ENCODE measurements around the gene PIK3R6.
A peak's percentile ranks its signal among the peaks of the same experiment; 100 is the strongest.

The PIK3R6 gene

GRCh38 chr17:8880466-8880865 lies 13.0 kb upstream of the PIK3R6 start:
- H3K4me3 ChIP-seq (ENCODE audit: low read length in 2 of 2) = no peak overlapping the region

GRCh38 chr17:8879410-8879809 lies 11.9 kb upstream of the PIK3R6 start:
- Histone ChIP-seq H2AK5ac (ENCODE audit: low read depth, low read length) (no peak overlapping the region), H4K91ac (ENCODE audit: low read depth, low read length, poor library complexity) (no peak overlapping the region), H2BK15ac (ENCODE audit: low read length) (no peak overlapping the region), H3K23ac (ENCODE audit: low read depth, low read length, poor library complexity) (no peak overlapping the region), H3K14ac (ENCODE audit: low read length) (no peak overlapping the region), H3K4me2 (ENCODE audit: insufficient read depth, low read length, poor library complexity, severe bottlenecking) (no peak overlapping the region), H3K9ac (ENCODE audit: low read depth, low read length, poor library complexity) (no peak overlapping the region), H2AFZ (ENCODE audit: low read length) (no peak overlapping the region), H3K9me3 (replicated peaks in 1 of 2; ENCODE audit: control insufficient read depth in 2 of 2, insufficient read depth in 1 of 2, low read depth in 1 of 2, low read length in 2 of 2) (no peaks in the 10 kb centered on the region), H4K8ac (ENCODE audit: low read depth, low read length) (no peak overlapping the region), H3K27me3 (ENCODE audit: control insufficient read depth in 3 of 3, insufficient read depth in 3 of 3, low read depth in 1 of 3, low read length in 3 of 3) (peaks cover 0 to 28% (median 0%) of the 10 kb centered on the region in 3 experiments), H3K18ac (ENCODE audit: low read length) (peak overlapping the region; percentile 39), H3K27ac (replicated peaks; ENCODE audit: low read length) (no peak overlapping the region), H3K36me3 (replicated peaks in 1 of 2; ENCODE audit: control insufficient read depth in 2 of 2, insufficient read depth in 2 of 2, low read length in 2 of 2) (no peaks in the 10 kb centered on the region), H3K4me1 (ENCODE audit: control insufficient read depth in 2 of 2, insufficient read depth in 1 of 2, low read depth in 1 of 2, low read length in 2 of 2) (peaks cover 0 to 7% of the 10 kb centered on the region in 2 donors), H2BK12ac (ENCODE audit: low read length) (no peak overlapping the region), H2BK120ac (ENCODE audit: low read depth, low read length) (no peak overlapping the region), H3K4ac (ENCODE audit: low read length) (no peak overlapping the region), H2BK5ac (ENCODE audit: low read length) (no peak overlapping the region), H3K4me3 (ENCODE audit: low read length in 2 of 2) (no peak overlapping the region), H3K79me1 (ENCODE audit: low read depth, low read length) (no peaks in the 10 kb centered on the region)
- no peak for DNase-seq (ENCODE audit: low spot score)
- WGBS, 2 donors (ENCODE audit: extremely low coverage in 2 of 2, insufficient read length in 2 of 2, insufficient replicate concordance in 1 of 2) = no CpG with 5 or more reads among the region's 7 CpGs

More at GRCh38 chr17:8880466-8880865, 13.0 kb upstream of the PIK3R6 start:
- Histone ChIP-seq H2AFZ (ENCODE audit: low read length) (no peak overlapping the region), H3K23ac (ENCODE audit: low read depth, low read length, poor library complexity) (no peak overlapping the region), H3K4me1 (ENCODE audit: control insufficient read depth in 2 of 2, insufficient read depth in 1 of 2, low read depth in 1 of 2, low read length in 2 of 2) (peaks cover 0 to 7% of the 10 kb centered on the region in 2 donors), H3K9ac (ENCODE audit: low read depth, low read length, poor library complexity) (no peak overlapping the region), H4K8ac (ENCODE audit: low read depth, low read length) (no peak overlapping the region), H3K4ac (ENCODE audit: low read length) (no peak overlapping the region), H2BK120ac (ENCODE audit: low read depth, low read length) (no peak overlapping the region), H3K79me1 (ENCODE audit: low read depth, low read length) (no peaks in the 10 kb centered on the region), H2AK5ac (ENCODE audit: low read depth, low read length) (no peak overlapping the region), H3K18ac (ENCODE audit: low read length) (peak overlapping the region; percentile 28), H2BK5ac (ENCODE audit: low read length) (peak overlapping the region; percentile 59), H3K14ac (ENCODE audit: low read length) (no peak overlapping the region), H3K36me3 (replicated peaks in 1 of 2; ENCODE audit: control insufficient read depth in 2 of 2, insufficient read depth in 2 of 2, low read length in 2 of 2) (no peaks in the 10 kb centered on the region), H3K4me2 (ENCODE audit: insufficient read depth, low read length, poor library complexity, severe bottlenecking) (no peak overlapping the region), H2BK15ac (ENCODE audit: low read length) (peak overlapping the region; percentile 20), H2BK12ac (ENCODE audit: low read length) (peak overlapping the region; percentile 6), H3K27ac (replicated peaks; ENCODE audit: low read length) (no peak overlapping the region), H3K27me3 (ENCODE audit: control insufficient read depth in 3 of 3, insufficient read depth in 3 of 3, low read depth in 1 of 3, low read length in 3 of 3) (peaks cover 0 to 27% (median 0%) of the 10 kb centered on the region in 3 experiments), H3K9me3 (replicated peaks in 1 of 2; ENCODE audit: control insufficient read depth in 2 of 2, insufficient read depth in 1 of 2, low read depth in 1 of 2, low read length in 2 of 2) (no peaks in the 10 kb centered on the region), H4K91ac (ENCODE audit: low read depth, low read length, poor library complexity) (no peak overlapping the region)
- no CpG with 5 or more reads among the region's 7 CpGs for WGBS, 2 donors (ENCODE audit: extremely low coverage in 2 of 2, insufficient read length in 2 of 2, insufficient replicate concordance in 1 of 2)
- no peak for DNase-seq (ENCODE audit: low spot score)

GRCh38 chr17:8877984-8878383 lies 10.5 kb upstream of the PIK3R6 start:
- Histone ChIP-seq H3K14ac (ENCODE audit: low read length) (no peak overlapping the region), H2BK5ac (ENCODE audit: low read length) (no peak overlapping the region), H3K27ac (replicated peaks; ENCODE audit: low read length) (no peak overlapping the region), H3K9me3 (replicated peaks in 1 of 2; ENCODE audit: control insufficient read depth in 2 of 2, insufficient read depth in 1 of 2, low read depth in 1 of 2, low read length in 2 of 2) (no peaks in the 10 kb centered on the region), H3K23ac (ENCODE audit: low read depth, low read length, poor library complexity) (no peak overlapping the region), H3K4me3 (ENCODE audit: low read length in 2 of 2) (no peak overlapping the region), H2BK15ac (ENCODE audit: low read length) (no peak overlapping the region), H3K4me2 (ENCODE audit: insufficient read depth, low read length, poor library complexity, severe bottlenecking) (no peak overlapping the region), H2AFZ (ENCODE audit: low read length) (no peak overlapping the region), H2BK12ac (ENCODE audit: low read length) (no peak overlapping the region), H3K18ac (ENCODE audit: low read length) (no peak overlapping the region), H3K4me1 (ENCODE audit: control insufficient read depth in 2 of 2, insufficient read depth in 1 of 2, low read depth in 1 of 2, low read length in 2 of 2) (peaks cover 0 to 7% of the 10 kb centered on the region in 2 donors), H3K27me3 (ENCODE audit: control insufficient read depth in 3 of 3, insufficient read depth in 3 of 3, low read depth in 1 of 3, low read length in 3 of 3) (peaks cover 0 to 31% (median 0%) of the 10 kb centered on the region in 3 experiments), H2BK120ac (ENCODE audit: low read depth, low read length) (no peak overlapping the region), H4K8ac (ENCODE audit: low read depth, low read length) (no peak overlapping the region), H3K4ac (ENCODE audit: low read length) (peak overlapping the region; percentile 1), H3K79me1 (ENCODE audit: low read depth, low read length) (no peaks in the 10 kb centered on the region), H3K9ac (ENCODE audit: low read depth, low read length, poor library complexity) (peak overlapping the region; percentile 37), H3K36me3 (replicated peaks in 1 of 2; ENCODE audit: control insufficient read depth in 2 of 2, insufficient read depth in 2 of 2, low read length in 2 of 2) (no peaks in the 10 kb centered on the region), H4K91ac (ENCODE audit: low read depth, low read length, poor library complexity) (no peak overlapping the region), H2AK5ac (ENCODE audit: low read depth, low read length) (peak overlapping the region; percentile 40)
- WGBS, 2 donors (ENCODE audit: extremely low coverage in 2 of 2, insufficient read length in 2 of 2, insufficient replicate concordance in 1 of 2) = no CpG with 5 or more reads among the region's 4 CpGs
- DNase-seq (ENCODE audit: low spot score) = no peak

GRCh38 chr17:8875957-8876356 lies 8.5 kb upstream of the PIK3R6 start:
- Histone ChIP-seq H2AK5ac (ENCODE audit: low read depth, low read length) (no peak overlapping the region), H3K4me2 (ENCODE audit: insufficient read depth, low read length, poor library complexity, severe bottlenecking) (no peak overlapping the region), H2BK120ac (ENCODE audit: low read depth, low read length) (no peak overlapping the region), H2BK12ac (ENCODE audit: low read length) (no peak overlapping the region), H4K8ac (ENCODE audit: low read depth, low read length) (no peak overlapping the region), H3K14ac (ENCODE audit: low read length) (no peak overlapping the region), H3K9me3 (replicated peaks in 1 of 2; ENCODE audit: control insufficient read depth in 2 of 2, insufficient read depth in 1 of 2, low read depth in 1 of 2, low read length in 2 of 2) (no peaks in the 10 kb centered on the region), H3K9ac (ENCODE audit: low read depth, low read length, poor library complexity) (no peak overlapping the region), H4K91ac (ENCODE audit: low read depth, low read length, poor library complexity) (no peak overlapping the region), H3K27me3 (ENCODE audit: control insufficient read depth in 3 of 3, insufficient read depth in 3 of 3, low read depth in 1 of 3, low read length in 3 of 3) (peaks cover 0 to 32% (median 0%) of the 10 kb centered on the region in 3 experiments), H3K79me1 (ENCODE audit: low read depth, low read length) (no peaks in the 10 kb centered on the region), H3K36me3 (replicated peaks in 1 of 2; ENCODE audit: control insufficient read depth in 2 of 2, insufficient read depth in 2 of 2, low read length in 2 of 2) (no peaks in the 10 kb centered on the region), H3K4me3 (ENCODE audit: low read length in 2 of 2) (no peak overlapping the region), H2AFZ (ENCODE audit: low read length) (no peak overlapping the region), H3K4ac (ENCODE audit: low read length) (no peak overlapping the region), H3K4me1 (ENCODE audit: control insufficient read depth in 2 of 2, insufficient read depth in 1 of 2, low read depth in 1 of 2, low read length in 2 of 2) (peaks cover 0 to 7% of the 10 kb centered on the region in 2 donors), H2BK5ac (ENCODE audit: low read length) (no peak overlapping the region), H3K18ac (ENCODE audit: low read length) (no peak overlapping the region), H2BK15ac (ENCODE audit: low read length) (no peak overlapping the region), H3K27ac (replicated peaks; ENCODE audit: low read length) (no peak overlapping the region), H3K23ac (ENCODE audit: low read depth, low read length, poor library complexity) (no peak overlapping the region)
- no CpG with 5 or more reads among the region's 5 CpGs for WGBS, 2 donors (ENCODE audit: extremely low coverage in 2 of 2, insufficient read length in 2 of 2, insufficient replicate concordance in 1 of 2)
- DNase-seq (ENCODE audit: low spot score) = no peak

All from neuronal stem cell (in vitro differentiated cells).